ENCODE data around the gene ZDHHC11B.
"Not testable (repeated sequence)": the region's sequence is repeated elsewhere in the genome, so short reads cannot be mapped to it uniquely, and the experiment has no call there.

The ZDHHC11B gene, protein sequence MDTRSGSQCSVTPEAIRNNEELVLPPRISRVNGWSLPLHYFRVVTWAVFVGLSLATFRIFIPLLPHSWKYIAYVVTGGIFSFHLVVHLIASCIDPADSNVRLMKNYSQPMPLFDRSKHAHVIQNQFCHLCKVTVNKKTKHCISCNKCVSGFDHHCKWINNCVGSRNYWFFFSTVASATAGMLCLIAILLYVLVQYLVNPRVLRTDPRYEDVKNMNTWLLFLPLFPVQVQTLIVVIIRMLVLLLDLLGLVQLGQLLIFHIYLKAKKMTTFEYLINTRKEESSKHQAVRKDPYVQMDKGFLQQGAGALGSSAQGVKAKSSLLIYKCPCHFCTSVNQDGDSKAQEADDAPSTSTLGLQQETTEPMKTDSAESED

DNA sequence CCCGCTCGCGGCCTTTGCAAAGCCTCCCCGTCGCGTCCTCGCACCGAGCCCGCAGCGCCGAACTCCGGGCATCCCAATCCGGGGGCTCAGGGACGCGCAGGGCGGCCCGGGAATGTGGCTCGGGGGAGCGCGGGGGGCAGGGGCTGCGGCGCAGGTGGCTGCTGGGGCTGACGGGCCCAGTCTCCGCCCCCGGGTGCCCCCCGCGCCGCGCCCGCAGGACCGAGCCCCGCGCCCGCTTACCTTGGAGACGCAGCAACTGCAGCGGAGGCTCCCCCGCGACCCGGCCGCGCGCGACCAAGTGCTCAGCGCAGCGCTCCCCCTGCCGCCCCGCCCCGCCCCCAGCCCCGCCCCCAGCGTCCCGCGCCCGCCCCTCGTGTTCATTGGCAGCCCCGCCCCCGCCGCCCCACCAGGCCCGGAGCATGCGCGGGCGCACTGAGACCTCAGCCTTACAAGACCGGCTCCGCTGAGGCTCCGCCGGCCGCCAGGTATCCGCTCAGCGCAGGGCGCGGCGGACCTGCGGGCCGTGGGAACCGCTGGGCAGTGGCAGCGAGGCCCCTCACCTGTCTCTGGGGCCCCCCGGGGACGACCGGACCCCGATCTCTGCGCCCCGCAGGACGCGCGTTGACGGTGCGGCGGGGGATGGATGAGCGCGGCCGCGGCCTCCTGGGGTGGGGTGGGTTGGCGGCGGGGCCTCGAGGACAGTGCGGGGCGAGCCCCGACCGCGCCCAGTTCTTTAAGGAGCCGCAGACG is at the start of gene ZDHHC11B:
Gene ZDHHC11B (minus strand): TSS at position 302 of the 750 bp plus-strand sequence. CDS start 17,810 bp downstream, outside the sequence.
- H3K4me3 ChIP-seq (replicated peaks; ENCODE audit: low read depth, low read length), result peak within 1 kb of the TSS; percentile 46
- not testable (repeated sequence) for H3K36me3 ChIP-seq (ENCODE audit: control insufficient read depth, insufficient read depth, low read length); H3K27me3 ChIP-seq (replicated peaks; ENCODE audit: control insufficient read depth, insufficient read depth, low read length)
- peak; percentile 64 for DNase-seq (ENCODE audit: extremely low read depth, insufficient read length)

DNA sequence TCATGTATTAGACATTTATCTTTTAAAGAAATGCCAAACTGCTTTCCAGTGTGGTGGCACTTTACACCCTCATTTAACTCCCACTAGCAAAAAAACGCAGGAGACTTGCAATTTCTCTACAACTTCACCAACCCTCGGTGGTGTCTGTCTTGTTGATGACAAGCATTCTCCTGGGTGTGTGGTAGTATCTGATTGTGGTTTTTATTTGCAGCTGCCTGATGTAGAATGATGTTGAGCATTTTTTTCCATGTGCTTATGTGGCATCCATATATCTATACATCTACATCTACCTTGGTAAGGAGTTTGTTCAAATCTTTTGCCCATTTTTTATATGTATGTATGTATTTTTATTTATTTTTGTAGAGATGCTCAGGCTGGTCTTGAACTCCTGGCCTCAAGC is 49.5 kb upstream of the ZDHHC11B start:
- not testable (repeated sequence) for H3K4me3 ChIP-seq (replicated peaks; ENCODE audit: low read depth, low read length); H3K36me3 ChIP-seq (ENCODE audit: control insufficient read depth, insufficient read depth, low read length); H3K27me3 ChIP-seq (replicated peaks; ENCODE audit: control insufficient read depth, insufficient read depth, low read length); DNase-seq (ENCODE audit: extremely low read depth, insufficient read length)

DNA sequence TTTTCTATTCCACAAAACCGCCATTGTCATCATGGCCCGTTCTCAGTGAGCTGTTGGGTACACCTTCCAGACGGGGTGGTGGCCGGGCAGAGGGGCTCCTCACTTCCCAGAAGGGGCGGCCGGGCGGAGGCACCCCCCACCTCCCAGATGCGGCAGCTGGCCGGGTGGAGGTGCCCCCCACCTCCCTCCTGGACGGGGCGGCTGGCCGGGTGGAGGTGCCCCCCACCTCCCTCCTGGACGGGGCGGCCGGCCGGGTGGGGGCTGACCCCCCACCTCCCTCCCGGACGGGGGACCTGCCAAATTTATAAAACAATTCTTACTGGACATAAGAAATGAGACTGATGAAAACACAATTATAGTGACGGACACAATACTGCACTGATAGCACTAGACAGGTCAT is 43.7 kb upstream of the ZDHHC11B start:
- H3K4me3 ChIP-seq (replicated peaks; ENCODE audit: low read depth, low read length); DNase-seq (ENCODE audit: extremely low read depth, insufficient read length); H3K36me3 ChIP-seq (ENCODE audit: control insufficient read depth, insufficient read depth, low read length); H3K27me3 ChIP-seq (replicated peaks; ENCODE audit: control insufficient read depth, insufficient read depth, low read length): not testable (repeated sequence)

DNA sequence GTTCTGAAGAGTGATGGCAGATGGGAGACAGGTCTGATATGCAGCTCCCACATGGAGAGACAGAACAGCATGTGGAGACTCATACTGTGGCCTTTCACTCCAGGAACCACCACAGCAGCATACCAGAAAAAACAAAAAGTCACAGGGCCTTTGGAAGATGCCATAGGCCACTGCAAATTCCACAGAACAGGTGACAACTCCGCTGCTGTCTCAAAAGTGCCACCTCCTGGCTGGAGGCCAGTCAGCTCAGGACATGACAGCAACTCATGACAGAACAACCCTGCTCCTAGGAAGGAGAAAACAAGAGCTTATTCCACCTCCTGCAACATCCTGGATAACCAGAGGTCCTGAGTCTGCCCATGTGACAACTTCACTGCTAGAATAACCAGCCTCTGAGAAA is 41.0 kb upstream of the ZDHHC11B start:
- not testable (repeated sequence) for DNase-seq (ENCODE audit: extremely low read depth, insufficient read length); H3K36me3 ChIP-seq (ENCODE audit: control insufficient read depth, insufficient read depth, low read length)

DNA sequence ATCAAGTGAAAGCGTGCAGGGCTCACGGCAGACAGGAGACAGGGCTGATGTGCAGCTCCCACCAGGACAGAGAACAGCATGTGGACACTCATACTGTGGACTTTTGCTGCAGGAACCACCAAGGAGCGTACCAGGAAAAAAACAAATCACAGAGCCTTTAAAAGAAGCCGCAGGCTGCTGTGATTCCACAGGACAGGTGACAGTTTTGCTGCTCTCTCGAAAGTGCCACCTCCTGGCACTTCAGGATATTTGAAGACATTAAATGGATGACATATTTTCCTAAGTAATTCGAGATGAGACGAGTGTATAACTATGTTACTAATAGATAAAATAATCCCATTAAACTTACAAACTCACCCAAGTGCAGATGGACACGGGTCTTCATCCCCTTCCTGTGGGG is 37.0 kb upstream of the ZDHHC11B start:
- DNase-seq (ENCODE audit: extremely low read depth, insufficient read length), result no peak
- Histone ChIP-seq H3K36me3 (ENCODE audit: control insufficient read depth, insufficient read depth, low read length) (no peaks in the 10 kb centered on the region), H3K4me3 (replicated peaks; ENCODE audit: low read depth, low read length) (no peak overlapping the region), H3K27me3 (replicated peaks; ENCODE audit: control insufficient read depth, insufficient read depth, low read length) (no peaks in the 10 kb centered on the region)
- TF ChIP-seq, protein P1, sequence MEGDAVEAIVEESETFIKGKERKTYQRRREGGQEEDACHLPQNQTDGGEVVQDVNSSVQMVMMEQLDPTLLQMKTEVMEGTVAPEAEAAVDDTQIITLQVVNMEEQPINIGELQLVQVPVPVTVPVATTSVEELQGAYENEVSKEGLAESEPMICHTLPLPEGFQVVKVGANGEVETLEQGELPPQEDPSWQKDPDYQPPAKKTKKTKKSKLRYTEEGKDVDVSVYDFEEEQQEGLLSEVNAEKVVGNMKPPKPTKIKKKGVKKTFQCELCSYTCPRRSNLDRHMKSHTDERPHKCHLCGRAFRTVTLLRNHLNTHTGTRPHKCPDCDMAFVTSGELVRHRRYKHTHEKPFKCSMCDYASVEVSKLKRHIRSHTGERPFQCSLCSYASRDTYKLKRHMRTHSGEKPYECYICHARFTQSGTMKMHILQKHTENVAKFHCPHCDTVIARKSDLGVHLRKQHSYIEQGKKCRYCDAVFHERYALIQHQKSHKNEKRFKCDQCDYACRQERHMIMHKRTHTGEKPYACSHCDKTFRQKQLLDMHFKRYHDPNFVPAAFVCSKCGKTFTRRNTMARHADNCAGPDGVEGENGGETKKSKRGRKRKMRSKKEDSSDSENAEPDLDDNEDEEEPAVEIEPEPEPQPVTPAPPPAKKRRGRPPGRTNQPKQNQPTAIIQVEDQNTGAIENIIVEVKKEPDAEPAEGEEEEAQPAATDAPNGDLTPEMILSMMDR (IDR thresholded peaks at IDR 0.05; ENCODE audit: insufficient read depth, low read length, poor library complexity, severe bottlenecking), result no peak

More for the DNA sequence above, 41.0 kb upstream of the ZDHHC11B start:
- not testable (repeated sequence) for H3K27me3 ChIP-seq (replicated peaks; ENCODE audit: control insufficient read depth, insufficient read depth, low read length); H3K4me3 ChIP-seq (replicated peaks; ENCODE audit: low read depth, low read length)

DNA sequence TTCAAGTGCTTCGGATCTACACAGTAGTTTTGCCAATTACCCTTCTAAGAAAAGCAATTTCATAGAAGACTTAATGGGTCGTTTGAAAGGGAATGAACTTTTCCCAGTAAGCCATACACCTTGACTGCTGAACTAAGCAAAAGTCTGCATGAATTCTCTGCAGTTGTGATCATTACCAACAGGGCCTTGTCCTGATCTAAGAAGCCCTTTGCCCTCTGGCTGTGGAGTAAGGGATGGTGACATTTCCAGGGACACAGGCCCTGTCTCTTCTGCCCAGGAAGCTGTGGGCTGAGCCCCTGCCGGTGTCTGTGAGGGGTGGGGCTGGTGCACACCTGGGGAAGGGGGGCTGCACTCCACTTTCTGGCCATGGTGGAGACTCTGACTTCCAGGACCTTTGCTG is 35.7 kb upstream of the ZDHHC11B start:
- TF ChIP-seq, protein P1 (IDR thresholded peaks at IDR 0.05; ENCODE audit: insufficient read depth, low read length, poor library complexity, severe bottlenecking), result no peak
- H3K27me3 ChIP-seq (replicated peaks; ENCODE audit: control insufficient read depth, insufficient read depth, low read length), result no peaks in the 10 kb centered on the region
- no peaks in the 10 kb centered on the region for H3K36me3 ChIP-seq (ENCODE audit: control insufficient read depth, insufficient read depth, low read length)

DNA sequence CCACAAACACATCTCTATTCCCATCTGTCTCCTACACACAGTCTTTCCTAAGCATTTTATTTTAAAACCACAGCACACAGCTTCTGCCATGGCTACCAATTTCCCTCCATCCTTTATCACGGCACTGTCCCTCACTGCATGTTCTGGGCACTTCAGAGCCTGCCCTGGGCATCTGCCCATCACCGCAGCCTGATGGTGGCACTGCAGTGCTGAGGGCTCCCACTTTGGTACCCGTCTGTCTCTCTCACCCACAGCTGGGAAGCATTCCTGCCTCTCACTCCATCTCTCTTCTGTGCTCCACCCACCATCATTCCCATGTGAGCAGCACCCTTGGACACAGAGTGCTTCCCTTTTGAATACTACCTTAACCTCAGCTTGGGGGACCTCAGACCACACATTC is 34.5 kb upstream of the ZDHHC11B start:
- H3K4me3 ChIP-seq (replicated peaks; ENCODE audit: low read depth, low read length), result no peak overlapping the region
- TF ChIP-seq, protein P1 (IDR thresholded peaks at IDR 0.05; ENCODE audit: insufficient read depth, low read length, poor library complexity, severe bottlenecking), result no peak
- DNase-seq (ENCODE audit: extremely low read depth, insufficient read length), result no peak
- H3K36me3 ChIP-seq (ENCODE audit: control insufficient read depth, insufficient read depth, low read length), result no peaks in the 10 kb centered on the region
- H3K27me3 ChIP-seq (replicated peaks; ENCODE audit: control insufficient read depth, insufficient read depth, low read length), result no peaks in the 10 kb centered on the region

More for the DNA sequence above, 35.7 kb upstream of the ZDHHC11B start:
- no peak overlapping the region for H3K4me3 ChIP-seq (replicated peaks; ENCODE audit: low read depth, low read length)
- no peak for DNase-seq (ENCODE audit: extremely low read depth, insufficient read length)
